ENCODE measurements around the gene ANAPC7. TPM values are rescaled to one million over a fixed set of nuclear protein-coding genes. Genes with fewer than 3 reads are reported as not detected.

Gene ANAPC7
- total RNA-seq, 1 experiment from 2014 or later: 58.5 TPM

Small RNA genes lying within 50 kb of the gene (small RNA-seq; reads per million reads assigned to genes)
- gene RN7SL769P: not detected

Other genes with a start within 250 kb of the ANAPC7 start
- 113 and 123 TPM in 2 replicates for gene ATP2A2, start 122.5 kb downstream of the ANAPC7 start, total RNA-seq (2014; rRNA removed; shearing (Covaris generic))
- gene ARPC3, start 46.6 kb upstream of the ANAPC7 start, total RNA-seq (2014; rRNA removed; shearing (Covaris generic)): 85.0 and 105 TPM in 2 replicates
- 10.8 and 14.3 TPM in 2 replicates for gene GPN3, start 64.5 kb upstream of the ANAPC7 start, total RNA-seq (2014; rRNA removed; shearing (Covaris generic))
- 15.0 and 15.3 TPM in 2 replicates for gene FAM216A, start 65.1 kb upstream of the ANAPC7 start, total RNA-seq (2014; rRNA removed; shearing (Covaris generic))
- gene VPS29, start 98.4 kb upstream of the ANAPC7 start, total RNA-seq (2014; rRNA removed; shearing (Covaris generic)): 41.7 and 43.5 TPM in 2 replicates
- gene RAD9B, start 98.6 kb upstream of the ANAPC7 start, total RNA-seq (2014; rRNA removed; shearing (Covaris generic)): 0.23 TPM in 1 of 2 replicates, not detected in the other
- gene PPTC7, start 179.6 kb upstream of the ANAPC7 start, total RNA-seq (2014; rRNA removed; shearing (Covaris generic)): 3.7 and 6.1 TPM in 2 replicates
- 3.0 and 5.3 TPM in 2 replicates for gene TCTN1, start 210.4 kb upstream of the ANAPC7 start, total RNA-seq (2014; rRNA removed; shearing (Covaris generic))